Peyer's patch (tissue), 4 donors: Measurements from ENCODE around the gene FHOD3.

ENCODE experiments used
- CTCF ChIP-seq, 6 experiments: fragments of 450-650 bp in 4 of 6; fragments of 200-600 bp in 2 of 6; sonication (generic) in 1 of 6; IDR thresholded peaks; one replicate each; pipeline ENCODE4 v1.5.1; 2017 to 2019; ENCODE audit warnings: antibody characterized with exemption in 6 of 6, mild to moderate bottlenecking in 3 of 6, moderate library complexity in 1 of 6
- POLR2A ChIP-seq, 2 donors: fragments of 450-650 bp; IDR thresholded peaks; one replicate each; pipeline ENCODE4 v1.5.1; 2017; ENCODE audit warnings: antibody characterized with exemption in 2 of 2, mild to moderate bottlenecking in 2 of 2, moderate library complexity in 2 of 2

GRCh38 chr18:36288689-36289088 lies 8.8 kb upstream of the FHOD3 start:
- TF ChIP-seq CTCF (IDR thresholded peaks at IDR 0.05) (no peak), POLR2A (IDR thresholded peaks at IDR 0.05) (no peak)
